GM12878 (cell line): ENCODE measurements around the gene FGFR2. TPM values are rescaled to one million over a fixed set of nuclear protein-coding genes. Genes with fewer than 3 reads are reported as not detected.

Experiments used
- ATAC-seq: fragments of 200-7000 bp; cut with Tn5 transposase; 3 replicates; pipeline ENCODE4 v1.9.1; 2020; ENCODE audit warnings: mild to moderate bottlenecking, moderate library complexity
- BruUV-seq: library from RNA; stranded (reverse); fragments of 400-500 nt; replicated peaks from 2 replicates; lab custom pipeline; 2021; lab: Mats Ljungman, UMichigan
- CTCF ChIA-PET: fragments of 300-600 bp; sonication (Branson Sonifier 250); formaldehyde crosslinking; extraction: SDS; loops from one replicate; lab custom pipeline; 2021; ENCODE audit warnings: inconsistent platforms; lab: Yijun Ruan, JAX
- POLR2A ChIA-PET: fragments of 350-600 bp; formaldehyde crosslinking; extraction: SDS; loops from one replicate; lab custom pipeline; 2021; ENCODE audit warnings: inconsistent platforms; lab: Charles Lee
- RAD21 ChIA-PET: fragments of 300-600 bp; sonication (Branson Sonifier 250); formaldehyde crosslinking; loops from one replicate; lab custom pipeline; 2023; ENCODE audit warnings: antibody characterized with exemption; ENCODE audit not compliant: unreplicated experiment; lab: Charles Lee
- SMC1A ChIA-PET: fragments of 300-600 bp; sonication (Branson Sonifier 250); formaldehyde crosslinking; loops from one replicate; lab custom pipeline; 2023; ENCODE audit not compliant: unreplicated experiment, uncharacterized antibody; lab: Charles Lee
- DNase-seq: peaks from one replicate; pipeline ENCODE4 v3.0.0-alpha.2; 2011; ENCODE audit warnings: low read depth, low spot score
- FAIRE-seq: peaks from 3 replicates; lab custom pipeline; 2011; peaks lifted over from hg19 to GRCh38; lab: Jason Lieb, UNC
- H2AFZ ChIP-seq: 2 replicates; pipeline ENCODE4 v1.6.0; 2011; ENCODE audit warnings: low read depth, low read length, control low read depth; ENCODE audit not compliant: control insufficient read depth
- H3K27ac ChIP-seq: 2 replicates; pipeline ENCODE4 v1.5.1; 2011; ENCODE audit warnings: control low read depth; ENCODE audit not compliant: control insufficient read depth, insufficient read depth
- H3K27me3 ChIP-seq, 2 experiments: replicated peaks in 1 of 2; 2 replicates each; pipeline versions ENCODE4 v1.6.0 to v1.6.1; 2011; ENCODE audit warnings: low read length in 1 of 2; ENCODE audit not compliant: control insufficient read depth in 2 of 2, insufficient read depth in 2 of 2
- H3K36me3 ChIP-seq, 2 experiments: 2 replicates each; pipeline ENCODE4 v1.5.1; 2011; ENCODE audit warnings: low read length in 1 of 2; ENCODE audit not compliant: control insufficient read depth in 2 of 2, insufficient read depth in 2 of 2
- H3K4me1 ChIP-seq: 2 replicates; pipeline ENCODE4 v1.6.1; 2011; ENCODE audit warnings: mild to moderate bottlenecking, low read length, moderate library complexity, mixed read lengths; ENCODE audit not compliant: control insufficient read depth, insufficient read depth
- H3K4me2 ChIP-seq: 2 replicates; pipeline ENCODE4 v1.6.0; 2011; ENCODE audit warnings: control low read depth; ENCODE audit not compliant: control insufficient read depth, insufficient read depth
- H3K4me3 ChIP-seq: fragments of 200-600 bp; sonication (generic); 2 replicates; pipeline ENCODE4 v1.5.1; 2016
- H3K79me2 ChIP-seq: 2 replicates; pipeline ENCODE4 v1.6.0; 2011; ENCODE audit warnings: low read length; ENCODE audit not compliant: control insufficient read depth, insufficient read depth
- H3K9ac ChIP-seq: 2 replicates; pipeline ENCODE4 v1.8.0; 2011; ENCODE audit warnings: low read length, control low read depth, mixed read lengths; ENCODE audit not compliant: control insufficient read depth, insufficient read depth
- H3K9me3 ChIP-seq: replicated peaks from 3 replicates; pipeline ENCODE4 v1.5.1; 2011; ENCODE audit warnings: mild to moderate bottlenecking, low read length; ENCODE audit not compliant: control insufficient read depth, insufficient read depth
- H4K20me1 ChIP-seq: 2 replicates; pipeline ENCODE4 v1.6.0; 2011; ENCODE audit not compliant: control insufficient read depth, insufficient read depth
- CBFB ChIP-seq: IDR thresholded peaks from 2 replicates; pipeline ENCODE4 v1.6.1; 2016; ENCODE audit warnings: antibody characterized with exemption, low read depth
- CREB1 ChIP-seq: IDR thresholded peaks from 2 replicates; pipeline ENCODE4 v1.6.1; 2012; ENCODE audit warnings: low read depth, mild to moderate bottlenecking, inconsistent platforms
- CREM ChIP-seq: IDR thresholded peaks from 2 replicates; pipeline ENCODE4 v1.6.1; 2014; ENCODE audit warnings: antibody characterized with exemption, low read depth
- ELK1 ChIP-seq: IDR thresholded peaks from 2 replicates; pipeline ENCODE4 v1.6.1; 2012; ENCODE audit warnings: low read depth, low read length, improper control_type of control experiment
- MEF2A ChIP-seq: IDR thresholded peaks from 2 replicates; pipeline ENCODE4 v1.6.1; 2011; ENCODE audit warnings: low read depth, mild to moderate bottlenecking, low read length, moderate library complexity; ENCODE audit not compliant: insufficient read depth
- RFX5 ChIP-seq: IDR thresholded peaks from 2 replicates; pipeline ENCODE4 v1.6.1; 2011; ENCODE audit warnings: low read depth, low read length, improper control_type of control experiment
- SIX5 ChIP-seq: IDR thresholded peaks from 2 replicates; pipeline ENCODE4 v1.6.1; 2011; ENCODE audit warnings: mild to moderate bottlenecking, low read depth, low read length, moderate library complexity; ENCODE audit not compliant: severe bottlenecking
- SPI1 ChIP-seq: IDR thresholded peaks from 2 replicates; pipeline ENCODE4 v1.6.1; 2011; ENCODE audit warnings: low read depth, mild to moderate bottlenecking, low read length, moderate library complexity, borderline replicate concordance; ENCODE audit not compliant: insufficient read depth
- SRF ChIP-seq, 2 experiments: IDR thresholded peaks; 2 replicates each; pipeline ENCODE4 v1.6.1; 2011; ENCODE audit warnings: low read depth in 2 of 2, low read length in 2 of 2, mild to moderate bottlenecking in 1 of 2, moderate library complexity in 1 of 2
- TARDBP ChIP-seq: IDR thresholded peaks from 2 replicates; pipeline ENCODE4 v1.6.1; 2016; ENCODE audit warnings: borderline replicate concordance
- ZBTB4 ChIP-seq: fragments of 450-650 bp; formaldehyde crosslinking; IDR thresholded peaks from 2 replicates; pipeline ENCODE4 v1.4.0; 2022; ENCODE audit warnings: mild to moderate bottlenecking, moderate library complexity
- WGBS: methylation state at CpG from one replicate; pipeline ENCODE4 v1.1.6; 2016; ENCODE audit warnings: low lambda C conversion rate; ENCODE audit not compliant: insufficient replicate concordance, insufficient coverage; ENCODE audit errors: missing lambda C conversion rate; 5-methylcytosine and 5-hydroxymethylcytosine counted together
- in situ Hi-C: fragments of 300-500 bp; cut with MboI; formaldehyde crosslinking; loops from 9 replicates; pipeline ENCODE4 v1.14.3; 2018; ENCODE audit warnings: mixed read lengths
- intact Hi-C: fragments of 100-400 bp; cut with micrococcal nuclease; formaldehyde crosslinking; loops from one replicate; pipeline ENCODE4 v1.14.2; 2022; ENCODE audit not compliant: unreplicated experiment
- polyA plus RNA-seq, 11 experiments: library from polyadenylated mRNA; depleted of rRNA in 4 of 11; unstranded in 6 of 11; stranded (reverse) in 5 of 11; fragments of >200 nt; fragmentation: Nextera tagmentation in 4 of 11; fragmentation: Illumina TruSeq in 1 of 11; extraction: Ambion mirVana in 4 of 11; extraction: Trizol in 1 of 11; gene quantifications; 1 replicate in 1 of 11; 2 replicates in 10 of 11; pipeline versions ENCODE4 v1.2.1 to v1.2.3, GENCODE V29; 2011 to 2016; ENCODE audit warnings: inconsistent platforms in 2 of 11, missing spikeins in 2 of 11, low read depth in 1 of 11
- total RNA-seq, 4 experiments: library from RNA; depleted of rRNA in 3 of 4; stranded (reverse); fragments of >200 nt in 3 of 4; fragmentation: Illumina TruSeq in 1 of 4; extraction: Trizol in 1 of 4; gene quantifications; 2 replicates each; pipeline versions ENCODE4 v1.2.1 to v1.2.3, GENCODE V29; 2013 to 2021

Gene FGFR2
- total and polyA plus RNA-seq, 10 of the 15 experiments (the other 5 are each of a cell fraction or from before 2014, with no cell fraction given): 0.04 to 0.15 TPM; not detected in 8

GRCh38 chr10:121442086-121442935, 155.9 kb downstream of the FGFR2 start:
- FAIRE-seq: no peak
- Histone ChIP-seq H3K9me3 (no peaks in the 10 kb centered on the region), H3K27me3 (no peaks in the 10 kb centered on the region), H3K4me3 (no peak overlapping the region), H3K4me2 (no peak overlapping the region), H3K9ac (no peak overlapping the region), H3K27ac (no peak overlapping the region), H3K36me3 (no peaks in the 10 kb centered on the region), H2AFZ (no peak overlapping the region), H3K79me2 (no peaks in the 10 kb centered on the region), H3K4me1 (no peaks in the 10 kb centered on the region), H4K20me1 (no peaks in the 10 kb centered on the region)
- ATAC-seq: no peak
- ChIA-PET POLR2A (no interaction called here), SMC1A (no interaction called here), RAD21 (no interaction called here), CTCF (interaction anchor here (1.2 kb wide), 1 partner anchor 9 kb away, joined by 3 read pairs; no protein-coding TSS in a partner anchor)
- WGBS: 25% methylated on average over 5 of the region's 5 CpGs
- in situ Hi-C loops (no loop called here), intact Hi-C loops (no loop called here)
- TF ChIP-seq SPI1 (no peak), SIX5 (no peak), MEF2A (no peak), TARDBP (no peak), SRF (IDR thresholded peaks at IDR 0.05; ENCODE audit: low read depth in 2 of 2, low read length in 2 of 2) (no peak), CREM (no peak)
- DNase-seq: no peak
- no TSS peak for BruUV-seq

DNA sequence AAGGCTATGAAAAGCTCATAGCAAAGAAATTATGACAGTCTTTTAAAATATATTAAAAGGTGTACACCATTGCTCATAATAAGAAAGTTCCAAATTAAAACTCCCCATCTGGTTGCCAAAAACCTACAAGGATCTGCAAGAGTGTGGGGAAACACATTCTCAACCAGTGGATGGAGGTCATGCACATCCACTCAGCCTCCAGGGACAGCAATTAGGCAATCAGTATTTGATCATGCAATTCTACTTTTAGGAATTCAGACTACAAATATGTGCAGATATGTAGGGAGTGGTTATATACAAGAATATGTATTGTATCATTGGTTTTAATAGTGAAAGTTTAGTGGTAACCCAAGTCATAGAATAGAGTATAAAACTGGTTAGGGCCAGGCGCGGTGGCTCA, 157.8 kb downstream of the FGFR2 start:
- intact Hi-C loops: no loop called here
- ChIA-PET SMC1A (interaction anchor here (0.6 kb wide), 1 partner anchor 283 kb away, joined by 3 read pairs; no protein-coding TSS in a partner anchor), CTCF (no interaction called here), POLR2A (no interaction called here), RAD21 (no interaction called here)
- FAIRE-seq (no peak), DNase-seq (no peak), ATAC-seq (no peak)
- no peaks in the 10 kb centered on the region for H3K4me1 ChIP-seq
- no peak overlapping the region for H3K4me2 ChIP-seq
- H3K79me2 ChIP-seq: no peaks in the 10 kb centered on the region
- H2AFZ ChIP-seq: no peak overlapping the region
- 92% methylated on average over 2 of the region's 2 CpGs for WGBS
- H3K9ac ChIP-seq: no peak overlapping the region
- no TSS peak for BruUV-seq
- no peaks in the 10 kb centered on the region for H3K36me3 ChIP-seq
- H3K27me3 ChIP-seq: no peaks in the 10 kb centered on the region
- H3K9me3 ChIP-seq: no peaks in the 10 kb centered on the region
- H3K4me3 ChIP-seq: no peak overlapping the region
- H4K20me1 ChIP-seq: no peaks in the 10 kb centered on the region
- no peak overlapping the region for H3K27ac ChIP-seq
- in situ Hi-C loops: no loop called here
- TF ChIP-seq ELK1 (no peak), CREB1 (no peak), ZBTB4 (CRISPR knock-in tag) (no peak), RFX5 (no peak), CBFB (no peak)
